HCT116 (cell line): ENCODE measurements around the gene APOOL. TPM values are rescaled to one million over a fixed set of nuclear protein-coding genes. Genes with fewer than 3 reads are reported as not detected.

ENCODE experiments used
- ATAC-seq: fragments of 200-7000 bp; cut with Tn5 transposase; 2 replicates; pipeline ENCODE4 v1.9.1; 2020; ENCODE audit warnings: mild to moderate bottlenecking, moderate library complexity
- Bru-seq: library from RNA; stranded (reverse); fragments of 400-500 nt; gene quantifications from one replicate; lab custom pipeline; 2021; lab: Mats Ljungman, UMichigan
- BruChase-seq, 2 experiments: library from RNA; stranded (reverse); fragments of 400-500 nt; gene quantifications; one replicate each; lab custom pipeline; 2021; lab: Mats Ljungman, UMichigan
- BruUV-seq: library from RNA; stranded (reverse); fragments of 400-500 nt; replicated peaks from 2 replicates; lab custom pipeline; 2021; lab: Mats Ljungman, UMichigan
- CTCF ChIA-PET: fragments of 300-600 bp; sonication (Branson Sonifier 250); formaldehyde crosslinking; loops from one replicate; lab custom pipeline; 2021; ENCODE audit warnings: antibody characterized with exemption; lab: Charles Lee
- POLR2A ChIA-PET: fragments of 300-600, 350-600 bp; sonication (Branson Sonifier 250); formaldehyde crosslinking; loops from one replicate; lab custom pipeline; 2021; ENCODE audit warnings: antibody characterized with exemption; lab: Charles Lee
- RAD21 ChIA-PET, 2 experiments: fragments of 300-600 bp; sonication (Branson Sonifier 250); formaldehyde crosslinking; loops; one replicate each; lab custom pipeline; 2023; ENCODE audit warnings: low total read pairs in 2 of 2; ENCODE audit not compliant: uncharacterized antibody in 2 of 2, unreplicated experiment in 2 of 2, low non-redundant PET in 1 of 2; lab: Charles Lee
- DNase-seq: peaks from one replicate; pipeline ENCODE4 v3.0.0-alpha.2; 2010; ENCODE audit warnings: low read depth, low spot score
- H2AFZ ChIP-seq: fragments of 200-600 bp; shearing (Covaris generic), sonication (generic); 2 replicates; pipeline ENCODE4 v1.6.1; 2017; ENCODE audit warnings: low read depth, mixed run types, mixed read lengths, antibody characterized with exemption, low read length; ENCODE audit not compliant: poor library complexity, severe bottlenecking
- H3K27ac ChIP-seq: 2 replicates; pipeline ENCODE4 v1.5.1; 2012; ENCODE audit warnings: low read depth, low read length
- H3K27me3 ChIP-seq: fragments of 200-600 bp; sonication (generic); 2 replicates; pipeline ENCODE4 v1.6.1; 2016; ENCODE audit warnings: mixed run types, low read length, mixed read lengths; ENCODE audit not compliant: insufficient read depth
- H3K36me3 ChIP-seq, 2 experiments: fragments of 200-500 bp in 1 of 2; fragments of 200-600 bp in 1 of 2; sonication (Bioruptor generic) in 1 of 2; sonication (generic) in 1 of 2; 2 replicates each; pipeline versions ENCODE4 v1.5.1 to v1.6.1; 2014 to 2016; ENCODE audit warnings: low read length in 2 of 2, inconsistent platforms in 1 of 2, mixed read lengths in 1 of 2, mixed run types in 1 of 2; ENCODE audit not compliant: insufficient read depth in 2 of 2, control insufficient read depth in 1 of 2
- H3K4me1 ChIP-seq, 2 experiments: fragments of 200-600 bp in 1 of 2; sonication (generic) in 1 of 2; 2 replicates each; pipeline versions ENCODE4 v1.5.1 to v1.6.1; 2012 to 2017; ENCODE audit warnings: low read length in 2 of 2, inconsistent platforms in 1 of 2, mild to moderate bottlenecking in 1 of 2, mixed read lengths in 1 of 2, mixed run types in 1 of 2, moderate library complexity in 1 of 2; ENCODE audit not compliant: insufficient read depth in 2 of 2, control insufficient read depth in 1 of 2
- H3K4me2 ChIP-seq: fragments of 200-600 bp; sonication (generic); 2 replicates; pipeline ENCODE4 v1.6.1; 2017; ENCODE audit warnings: mixed run types, low read length, mixed read lengths
- H3K4me3 ChIP-seq, 2 experiments: fragments of 200-600 bp in 1 of 2; sonication (generic) in 1 of 2; replicated peaks in 1 of 2; 2 replicates each; pipeline ENCODE4 v1.5.1; 2011 to 2016; ENCODE audit warnings: low read length in 2 of 2, control low read depth in 1 of 2, low read depth in 1 of 2, mild to moderate bottlenecking in 1 of 2, mixed read lengths in 1 of 2, mixed run types in 1 of 2
- H3K79me2 ChIP-seq: fragments of 200-600 bp; sonication (generic); 2 replicates; pipeline ENCODE4 v1.6.1; 2017; ENCODE audit warnings: mild to moderate bottlenecking, mixed run types, low read length, moderate library complexity, mixed read lengths; ENCODE audit not compliant: insufficient read depth
- H3K9ac ChIP-seq: fragments of 200-600 bp; sonication (generic); 2 replicates; pipeline ENCODE4 v1.6.1; 2016; ENCODE audit warnings: low read length, mixed read lengths
- H3K9me2 ChIP-seq: fragments of 200-600 bp; sonication (generic), shearing (Covaris generic); 2 replicates; pipeline ENCODE4 v1.6.1; 2017; ENCODE audit warnings: mixed run types, mild to moderate bottlenecking, moderate library complexity; ENCODE audit not compliant: insufficient read depth
- H3K9me3 ChIP-seq, 2 experiments: fragments of 200-500 bp in 1 of 2; fragments of 200-600 bp in 1 of 2; sonication (Bioruptor generic) in 1 of 2; sonication (generic) in 1 of 2; 2 replicates each; pipeline ENCODE4 v1.6.1; 2014 to 2017; ENCODE audit warnings: low read length in 2 of 2, mixed read lengths in 2 of 2, inconsistent platforms in 1 of 2, low read depth in 1 of 2, mild to moderate bottlenecking in 1 of 2, mixed run types in 1 of 2, moderate library complexity in 1 of 2; ENCODE audit not compliant: control insufficient read depth in 1 of 2, insufficient read depth in 1 of 2
- H4K20me1 ChIP-seq: fragments of 200-600 bp; sonication (generic), shearing (Covaris generic); 2 replicates; pipeline ENCODE4 v1.6.1; 2017; ENCODE audit warnings: mixed run types, mild to moderate bottlenecking, moderate library complexity; ENCODE audit not compliant: insufficient read depth
- ATF3 ChIP-seq: IDR thresholded peaks from 2 replicates; pipeline ENCODE4 v1.6.1; 2012
- EZH2 ChIP-seq: fragments of 200-600 bp; sonication (generic); IDR thresholded peaks from 2 replicates; pipeline ENCODE4 v1.6.1; 2017; ENCODE audit warnings: antibody characterized with exemption, mixed run types
- EZH2phosphoT487 ChIP-seq: fragments of 200-600 bp; IDR thresholded peaks from 2 replicates; pipeline ENCODE4 v1.6.1; 2018; ENCODE audit warnings: antibody characterized with exemption, borderline replicate concordance
- JUND ChIP-seq: IDR thresholded peaks from 2 replicates; pipeline ENCODE4 v1.6.1; 2012
- POLR2AphosphoS5 ChIP-seq: IDR thresholded peaks from 2 replicates; pipeline ENCODE4 v1.6.1; 2011; ENCODE audit warnings: mild to moderate bottlenecking, low read depth, low read length, moderate library complexity
- SIN3A ChIP-seq: IDR thresholded peaks from 2 replicates; pipeline ENCODE4 v1.6.1; 2012; ENCODE audit warnings: low read depth
- SP1 ChIP-seq: IDR thresholded peaks from 2 replicates; pipeline ENCODE4 v1.6.1; 2012; ENCODE audit warnings: low read depth
- SRF ChIP-seq: IDR thresholded peaks from 2 replicates; pipeline ENCODE4 v1.6.1; 2012; ENCODE audit warnings: low read depth
- YY1 ChIP-seq: IDR thresholded peaks from 2 replicates; pipeline ENCODE4 v1.6.1; 2011; ENCODE audit warnings: low read length, low read depth, moderate library complexity, mild to moderate bottlenecking; ENCODE audit not compliant: insufficient replicate concordance; ENCODE audit errors: extremely low read depth
- ZBTB33 ChIP-seq: IDR thresholded peaks from 2 replicates; pipeline ENCODE4 v1.6.1; 2011; ENCODE audit warnings: mild to moderate bottlenecking, low read length, moderate library complexity; ENCODE audit not compliant: insufficient replicate concordance; ENCODE audit errors: extremely low read depth
- ZFX ChIP-seq: fragments of 450-650 bp; IDR thresholded peaks from 2 replicates; pipeline ENCODE4 v1.6.1; 2017
- intact Hi-C: fragments of 100-400 bp; cut with micrococcal nuclease; formaldehyde crosslinking; loops from 2 replicates; pipeline ENCODE4 v1.10.0; 2022
- long read RNA-seq: library from polyadenylated mRNA; unstranded; transcript quantifications from one replicate; pipeline ENCODE4 v2.0.0, GENCODE V29; 2021; ENCODE audit not compliant: unreplicated experiment
- polyA plus RNA-seq: library from polyadenylated mRNA; unstranded; fragments of >200 nt; gene quantifications from 2 replicates; pipeline ENCODE4 v1.2.1, GENCODE V29; 2012; ENCODE audit warnings: missing spikeins
- total RNA-seq: library from RNA; stranded (reverse); gene quantifications from one replicate; pipeline ENCODE4 v1.2.1, GENCODE V29; 2021; ENCODE audit not compliant: unreplicated experiment

APOOL gene
- total RNA-seq, result 24.5 TPM
- polyA plus RNA-seq, result 6.0 and 8.3 TPM in 2 replicates
- Bru-seq, nascent RNA, result percentile 69 among the genes with signal in this experiment
- percentile 82 among the genes with signal in this experiment for BruChase-seq, experiment 1, labeled RNA remaining after a 6-hour chase
- BruChase-seq, experiment 2, labeled RNA remaining after a 2-hour chase, result percentile 75 among the genes with signal in this experiment
- long read RNA-seq, partial matches to known transcripts, result 0 of 9 reads
- long read RNA-seq, other reads (novel, unspliced or antisense), result 9 of 9 reads

- CTCF ChIA-PET, result interaction anchor here (0.9 kb wide), 1 partner anchor 49 kb away, joined by 4 read pairs; no protein-coding TSS in a partner anchor
- peaks cover 23% of the 10 kb centered on the region for H3K79me2 ChIP-seq
- 0 out of 2 replicates have a peak within 1 kb of the TSS, but pooled peaks have one; percentile 26 for H3K27ac ChIP-seq
- no peaks in the 10 kb centered on the region for H3K27me3 ChIP-seq
- no TSS peak for BruUV-seq
- peak within 1 kb of the TSS; percentile 72 to 74 for H3K4me3 ChIP-seq
- ATAC-seq, result peak; percentile 90
- H3K36me3 ChIP-seq, result no peaks in the 10 kb centered on the region
- peak within 1 kb of the TSS; percentile 70 for H3K9ac ChIP-seq
- peak within 1 kb of the TSS; percentile 74 for H2AFZ ChIP-seq
- no peaks in the 10 kb centered on the region for H4K20me1 ChIP-seq
- H3K9me2 ChIP-seq, result no peaks in the 10 kb centered on the region
- H3K4me1 ChIP-seq, result peaks cover 2 to 3% of the 10 kb centered on the region in 2 experiments; a peak in 1 of 4 replicates
- RAD21 ChIA-PET, result no interaction called here
- DNase-seq, result peak; percentile 78
- H3K9me3 ChIP-seq, result no peaks in the 10 kb centered on the region
- peak within 1 kb of the TSS; percentile 74 for H3K4me2 ChIP-seq
- TF ChIP-seq SP1, result peak; percentile 45; the same call in 1 of the 2 replicates
- TF ChIP-seq SIN3A, result no peak
- TF ChIP-seq POLR2AphosphoS5, result peak; percentile 75
- peak; percentile 90 for TF ChIP-seq YY1
- POLR2A ChIA-PET, result no interaction called here
- intact Hi-C loops, result no loop called here
Measured at GRCh38 chrX:85003655-85004244, at the start of gene APOOL. APOOL (plus strand) TSS chrX:85003877; CDS start chrX:85003913, 36 bp downstream.

GRCh38 chrX:84956304-84956703 is 47.4 kb upstream of the APOOL start:
- H3K36me3 ChIP-seq, result no peaks in the 10 kb centered on the region
- H3K9me2 ChIP-seq, result no peaks in the 10 kb centered on the region
- no peak overlapping the region for H3K27ac ChIP-seq
- H3K4me2 ChIP-seq, result no peak overlapping the region
- CTCF ChIA-PET, result no interaction called here
- no peak for DNase-seq
- H4K20me1 ChIP-seq, result no peaks in the 10 kb centered on the region
- no peak overlapping the region for H3K4me3 ChIP-seq
- H3K4me1 ChIP-seq, result no peaks in the 10 kb centered on the region
- POLR2A ChIA-PET, result no interaction called here
- H3K9me3 ChIP-seq, result no peaks in the 10 kb centered on the region
- intact Hi-C loops, result no loop called here
- H3K9ac ChIP-seq, result no peak overlapping the region
- H3K27me3 ChIP-seq, result no peaks in the 10 kb centered on the region
- no peak overlapping the region for H2AFZ ChIP-seq
- no peaks in the 10 kb centered on the region for H3K79me2 ChIP-seq
- ATAC-seq, result no peak
- TF ChIP-seq EZH2phosphoT487, result no peak
- TF ChIP-seq JUND, result no peak
- TF ChIP-seq ATF3, result no peak
- TF ChIP-seq ZFX, result no peak
- no peak for TF ChIP-seq EZH2
- no peak for TF ChIP-seq SIN3A
- TF ChIP-seq ZBTB33, result no peak
- no peak for TF ChIP-seq SRF
- no TSS peak for BruUV-seq
- RAD21 ChIA-PET, result no interaction called here
